Prostate gland (tissue), 2 donors: ENCODE results near the gene FZD10. TPM values are rescaled to one million over a fixed set of nuclear protein-coding genes. Genes with fewer than 3 reads are reported as not detected.

ENCODE experiments used
- DNase-seq: peaks from one replicate; pipeline ENCODE4 v3.0.0-alpha.2; 2019; ENCODE audit warnings: low spot score
- H3K27ac ChIP-seq, 2 donors: fragments of 200-600 bp; sonication (generic); 2 replicates each; pipeline ENCODE4 v1.5.1; 2017 to 2019
- H3K27me3 ChIP-seq: fragments of 200-600 bp; sonication (generic); replicated peaks from 2 replicates; pipeline ENCODE4 v1.5.1; 2019; ENCODE audit not compliant: insufficient read depth
- H3K36me3 ChIP-seq, 2 donors: fragments of 200-600 bp; sonication (generic); 1 replicate in 1 of 2; 2 replicates in 1 of 2; pipeline versions ENCODE4 v1.5.1 to v1.8.1; 2017 to 2019
- H3K4me1 ChIP-seq: fragments of 200-600 bp; sonication (generic); replicated peaks from 2 replicates; pipeline ENCODE4 v1.5.1; 2019
- H3K4me3 ChIP-seq, 2 donors: fragments of 200-600 bp; sonication (generic); 2 replicates each; pipeline ENCODE4 v1.5.1; 2017 to 2019
- H3K9me3 ChIP-seq: fragments of 200-600 bp; sonication (generic); 2 replicates; pipeline ENCODE4 v1.5.1; 2017
- POLR2A ChIP-seq: fragments of 450-650 bp; IDR thresholded peaks from one replicate; pipeline ENCODE4 v1.6.1; 2016; ENCODE audit warnings: antibody characterized with exemption, mild to moderate bottlenecking
- POLR2AphosphoS5 ChIP-seq: sonication (generic); formaldehyde crosslinking; IDR thresholded peaks from one replicate; pipeline ENCODE4 v1.6.1; 2017; ENCODE audit warnings: antibody characterized with exemption
- WGBS: methylation state at CpG from one replicate; pipeline ENCODE4 v1.1.5; 2018; 5-methylcytosine and 5-hydroxymethylcytosine counted together
- intact Hi-C: fragments of 100-400 bp; cut with DNase I; formaldehyde crosslinking; loops from one replicate; pipeline ENCODE4 v1.14.2; 2022
- total RNA-seq, 2 donors: library from RNA; depleted of rRNA; stranded (reverse); fragments of >200 nt; gene quantifications; one replicate each; pipeline ENCODE4 v1.1.0, GENCODE V29; 2016
- TF ChIP-seq, protein P1 (sequence below), 4 experiments: fragments of 200-600 bp in 2 of 4; fragments of 450-650 bp in 2 of 4; sonication (generic) in 2 of 4; IDR thresholded peaks; 1 replicate in 3 of 4; 2 replicates in 1 of 4; pipeline ENCODE4 v1.5.1; 2016 to 2019; ENCODE audit warnings: antibody characterized with exemption in 4 of 4, mild to moderate bottlenecking in 2 of 4, moderate library complexity in 2 of 4

FZD10 gene
- total RNA-seq, 2 donors from 2014 or later, result 1.5 to 11.8 TPM

- Histone ChIP-seq H3K4me3 (no peak overlapping the region), H3K9me3 (no peaks in the 10 kb centered on the region), H3K27ac (no peak overlapping the region), H3K27me3 (no peaks in the 10 kb centered on the region), H3K36me3 (no peaks in the 10 kb centered on the region), H3K4me1 (no peaks in the 10 kb centered on the region)
- WGBS, result 91% methylated on average over 28 of the region's 30 CpGs
- TF ChIP-seq, protein P1, sequence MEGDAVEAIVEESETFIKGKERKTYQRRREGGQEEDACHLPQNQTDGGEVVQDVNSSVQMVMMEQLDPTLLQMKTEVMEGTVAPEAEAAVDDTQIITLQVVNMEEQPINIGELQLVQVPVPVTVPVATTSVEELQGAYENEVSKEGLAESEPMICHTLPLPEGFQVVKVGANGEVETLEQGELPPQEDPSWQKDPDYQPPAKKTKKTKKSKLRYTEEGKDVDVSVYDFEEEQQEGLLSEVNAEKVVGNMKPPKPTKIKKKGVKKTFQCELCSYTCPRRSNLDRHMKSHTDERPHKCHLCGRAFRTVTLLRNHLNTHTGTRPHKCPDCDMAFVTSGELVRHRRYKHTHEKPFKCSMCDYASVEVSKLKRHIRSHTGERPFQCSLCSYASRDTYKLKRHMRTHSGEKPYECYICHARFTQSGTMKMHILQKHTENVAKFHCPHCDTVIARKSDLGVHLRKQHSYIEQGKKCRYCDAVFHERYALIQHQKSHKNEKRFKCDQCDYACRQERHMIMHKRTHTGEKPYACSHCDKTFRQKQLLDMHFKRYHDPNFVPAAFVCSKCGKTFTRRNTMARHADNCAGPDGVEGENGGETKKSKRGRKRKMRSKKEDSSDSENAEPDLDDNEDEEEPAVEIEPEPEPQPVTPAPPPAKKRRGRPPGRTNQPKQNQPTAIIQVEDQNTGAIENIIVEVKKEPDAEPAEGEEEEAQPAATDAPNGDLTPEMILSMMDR (IDR thresholded peaks at IDR 0.05), result no peak
- TF ChIP-seq POLR2A (no peak), POLR2AphosphoS5 (no peak)
- no peak for DNase-seq
- intact Hi-C loops, result no loop called here
Measured at GRCh38 chr12:130185455-130186391, 23.5 kb downstream of the FZD10 start.

DNA sequence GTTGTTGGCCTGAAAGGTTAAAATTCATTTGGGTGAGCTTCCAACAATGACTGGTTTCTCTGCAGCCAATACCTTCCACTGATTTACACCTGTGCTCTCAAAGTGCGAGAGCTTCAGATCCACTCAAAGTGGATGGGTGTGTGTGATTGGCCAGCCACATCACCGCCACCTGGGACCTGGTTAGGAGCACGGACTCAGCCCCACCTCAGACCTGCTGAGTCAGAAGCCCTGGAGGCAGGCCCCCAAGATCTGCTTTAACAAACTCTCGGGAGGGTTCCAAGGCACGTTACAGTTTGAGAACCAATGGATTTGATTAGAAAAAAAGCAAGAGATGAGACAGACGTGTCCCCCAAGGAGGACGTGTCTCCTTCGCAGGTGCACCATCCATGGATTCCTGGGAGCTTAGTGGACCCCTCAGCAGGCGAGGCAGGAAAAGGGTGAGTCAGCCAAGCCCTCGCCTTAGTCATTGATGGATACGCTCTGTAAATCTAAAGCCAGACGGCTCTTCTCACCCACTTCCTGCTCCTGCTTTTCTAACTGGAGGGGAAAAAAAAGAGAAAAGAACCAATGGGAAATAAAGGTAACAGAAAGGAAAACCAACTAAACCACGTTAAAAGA is 24.5 kb downstream of the FZD10 start:
- no peaks in the 10 kb centered on the region for H3K36me3 ChIP-seq
- no peak for DNase-seq
- intact Hi-C loops, result no loop called here
- no peak overlapping the region for H3K27ac ChIP-seq
- 56% methylated on average over 13 of the region's 13 CpGs for WGBS
- H3K4me3 ChIP-seq, result no peak overlapping the region
- no peaks in the 10 kb centered on the region for H3K9me3 ChIP-seq
- no peaks in the 10 kb centered on the region for H3K27me3 ChIP-seq
- H3K4me1 ChIP-seq, result no peaks in the 10 kb centered on the region
- no peak for TF ChIP-seq POLR2AphosphoS5
- no peak for TF ChIP-seq POLR2A
- TF ChIP-seq, protein P1 (IDR thresholded peaks at IDR 0.05), result no peak

GRCh38 chr12:130192642-130193345 is 30.5 kb downstream of the FZD10 start:
- WGBS, result 64% methylated on average over 19 of the region's 19 CpGs
- TF ChIP-seq, protein P1 (IDR thresholded peaks at IDR 0.05), result peak in 1 of 4 experiments; percentile 32
- no peak for TF ChIP-seq POLR2AphosphoS5
- H3K27me3 ChIP-seq, result no peaks in the 10 kb centered on the region
- H3K9me3 ChIP-seq, result no peaks in the 10 kb centered on the region
- no peak overlapping the region for H3K27ac ChIP-seq
- H3K4me3 ChIP-seq, result no peak overlapping the region
- H3K4me1 ChIP-seq, result no peaks in the 10 kb centered on the region
- no peak for DNase-seq
- intact Hi-C loops, result no loop called here
- no peaks in the 10 kb centered on the region for H3K36me3 ChIP-seq

DNA sequence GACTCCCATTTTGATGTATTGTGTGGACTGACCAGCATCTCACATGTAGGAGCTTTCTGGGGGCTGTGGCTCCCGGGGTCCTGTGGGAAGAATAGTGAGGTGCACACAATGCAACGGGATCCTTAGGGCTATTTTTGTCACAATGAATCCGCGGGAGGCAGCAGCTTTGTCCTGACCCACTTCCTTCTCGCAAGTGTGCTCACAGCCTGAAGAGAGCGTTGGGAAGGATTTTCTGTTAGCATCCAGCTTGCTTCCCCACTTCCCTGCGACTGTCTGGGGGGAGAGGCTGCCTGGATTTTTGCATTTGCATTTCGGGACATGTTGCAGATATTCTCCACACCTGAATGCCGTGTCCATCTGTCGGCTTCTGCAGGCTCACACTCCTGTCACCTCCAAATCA is 31.9 kb downstream of the FZD10 start:
- no peaks in the 10 kb centered on the region for H3K9me3 ChIP-seq
- H3K36me3 ChIP-seq, result no peaks in the 10 kb centered on the region
- intact Hi-C loops, result no loop called here
- 74% methylated on average over 10 of the region's 10 CpGs for WGBS
- no peak for TF ChIP-seq POLR2AphosphoS5
- TF ChIP-seq POLR2A, result no peak
- TF ChIP-seq, protein P1 (IDR thresholded peaks at IDR 0.05), result no peak
- H3K27me3 ChIP-seq, result no peaks in the 10 kb centered on the region
- no peaks in the 10 kb centered on the region for H3K4me1 ChIP-seq
- no peak for DNase-seq
- no peak overlapping the region for H3K4me3 ChIP-seq
- H3K27ac ChIP-seq, result no peak overlapping the region
